K562 (cell line): ENCODE data around the gene NAA38. TPM values are rescaled to one million over a fixed set of nuclear protein-coding genes. Genes with fewer than 3 reads are reported as not detected.

Experiments
- ATAC-seq: fragments of 200-7000 bp; cut with Tn5 transposase; 3 replicates; pipeline ENCODE4 v1.9.1; 2020; ENCODE audit warnings: moderate library complexity
- BruUV-seq: library from RNA; stranded (reverse); fragments of 400-500 nt; replicated peaks from 2 replicates; lab custom pipeline; 2021; lab: Mats Ljungman, UMichigan
- CTCF ChIA-PET: fragments of 300-600 bp; formaldehyde crosslinking; extraction: SDS; loops from one replicate; lab custom pipeline; 2021; ENCODE audit warnings: low intra/inter-chr PET ratio; lab: Yijun Ruan, JAX
- POLR2A ChIA-PET: fragments of 300-600, 350-650 bp; sonication (Branson Sonifier 250); formaldehyde crosslinking; extraction: SDS; loops from one replicate; lab custom pipeline; 2021; ENCODE audit warnings: antibody characterized with exemption, inconsistent platforms; lab: Yijun Ruan, JAX
- DNase-seq, 4 experiments: peaks; one replicate each; pipeline versions ENCODE4 v3.0.0 to v3.0.0-alpha.2; 2011 to 2018; ENCODE audit warnings: low spot score in 3 of 4, mixed read lengths in 3 of 4; ENCODE audit errors: extremely low read depth in 1 of 4
- FAIRE-seq: peaks from 2 replicates; lab custom pipeline; 2011; peaks lifted over from hg19 to GRCh38; lab: Jason Lieb, UNC
- H2AFZ ChIP-seq: 2 replicates; pipeline ENCODE4 v1.6.0; 2011; ENCODE audit warnings: low read depth, low read length, control low read depth, inconsistent platforms
- H3K27ac ChIP-seq: fragments of 200-600 bp; 3 replicates; pipeline ENCODE4 v1.8.0; 2011; ENCODE audit warnings: low read depth, mild to moderate bottlenecking, control low read depth, inconsistent platforms, low read length, moderate library complexity, mixed read lengths; ENCODE audit errors: extremely low read depth
- H3K27me3 ChIP-seq, 2 experiments: fragments of 300-600 bp in 1 of 2; 2 replicates in 1 of 2; 3 replicates in 1 of 2; pipeline versions ENCODE4 v1.6.0 to v1.8.0; 2011; ENCODE audit warnings: inconsistent platforms in 2 of 2, low read length in 2 of 2, mild to moderate bottlenecking in 1 of 2, mixed read lengths in 1 of 2, moderate library complexity in 1 of 2; ENCODE audit not compliant: control insufficient read depth in 2 of 2, insufficient read depth in 2 of 2
- H3K36me3 ChIP-seq: fragments of 300-600 bp; 3 replicates; pipeline ENCODE4 v1.8.0; 2011; ENCODE audit warnings: mild to moderate bottlenecking, low read length, inconsistent platforms; ENCODE audit not compliant: control insufficient read depth, insufficient read depth
- H3K4me1 ChIP-seq, 2 experiments: fragments of 200-600 bp in 1 of 2; replicated peaks in 1 of 2; 2 replicates in 1 of 2; 3 replicates in 1 of 2; pipeline versions ENCODE4 v1.5.1 to v1.8.0; 2011; ENCODE audit warnings: inconsistent platforms in 2 of 2, low read length in 2 of 2, mild to moderate bottlenecking in 1 of 2, mixed read lengths in 1 of 2, moderate library complexity in 1 of 2; ENCODE audit not compliant: control insufficient read depth in 2 of 2, insufficient read depth in 2 of 2
- H3K4me2 ChIP-seq: 2 replicates; pipeline ENCODE4 v1.6.1; 2011; ENCODE audit warnings: low read length, control low read depth, inconsistent platforms, mixed read lengths; ENCODE audit not compliant: insufficient read depth
- H3K4me3 ChIP-seq: fragments of 200-600 bp; sonication (generic), shearing (Covaris generic); 2 replicates; pipeline ENCODE4 v1.5.1; 2016; ENCODE audit warnings: control low read depth, inconsistent platforms
- H3K79me2 ChIP-seq: fragments of 200-600 bp; 3 replicates; pipeline ENCODE4 v1.8.0; 2011; ENCODE audit warnings: low read length, inconsistent platforms; ENCODE audit not compliant: control insufficient read depth, insufficient read depth
- H3K9ac ChIP-seq, 2 experiments: 2 replicates each; pipeline versions ENCODE4 v1.6.0 to v1.6.1; 2011; ENCODE audit warnings: low read depth in 2 of 2, low read length in 2 of 2, control low read depth in 1 of 2, inconsistent platforms in 1 of 2, mild to moderate bottlenecking in 1 of 2, mixed read lengths in 1 of 2; ENCODE audit not compliant: insufficient read depth in 1 of 2
- H3K9me1 ChIP-seq: one replicate; pipeline ENCODE4 v1.6.0; 2011; ENCODE audit warnings: inconsistent platforms, mild to moderate bottlenecking, low read length, moderate library complexity; ENCODE audit not compliant: control insufficient read depth, insufficient read depth
- H3K9me3 ChIP-seq: replicated peaks from 2 replicates; pipeline ENCODE4 v1.5.1; 2011; ENCODE audit warnings: low read depth, low read length, inconsistent platforms; ENCODE audit not compliant: control insufficient read depth, insufficient read depth
- H4K20me1 ChIP-seq: replicated peaks from 2 replicates; pipeline ENCODE4 v1.6.1; 2011; ENCODE audit warnings: low read length, inconsistent platforms, mixed read lengths; ENCODE audit not compliant: control insufficient read depth, insufficient read depth
- BCOR ChIP-seq: fragments of 450-650 bp; IDR thresholded peaks from 2 replicates; pipeline ENCODE4 v1.6.1; 2016
- HNRNPUL1 ChIP-seq: fragments of 200-400 bp; formaldehyde crosslinking; IDR thresholded peaks from 2 replicates; pipeline ENCODE4 v1.6.1; 2017; ENCODE audit warnings: low read length
- RB1 ChIP-seq: fragments of 450-650 bp; IDR thresholded peaks from 2 replicates; pipeline ENCODE4 v1.6.1; 2017; ENCODE audit warnings: low read depth, mild to moderate bottlenecking
- TAF15 ChIP-seq: fragments of 200-400 bp; formaldehyde crosslinking; IDR thresholded peaks from 2 replicates; pipeline ENCODE4 v1.6.1; 2017; ENCODE audit warnings: mild to moderate bottlenecking, low read depth, low read length, moderate library complexity
- ZZZ3 ChIP-seq: fragments of 450-650 bp; IDR thresholded peaks from 2 replicates; pipeline ENCODE4 v1.6.1; 2016; ENCODE audit warnings: antibody characterized with exemption, mild to moderate bottlenecking, moderate library complexity
- WGBS: fragments of 100-300 bp; shearing (Covaris generic); methylation state at CpG from one replicate; pipeline ENCODE4 v1.1.6; 2016; ENCODE audit warnings: low coverage, mixed read lengths; ENCODE audit not compliant: insufficient coverage; ENCODE audit errors: missing lambda C conversion rate; 5-methylcytosine and 5-hydroxymethylcytosine counted together
- in situ Hi-C: fragments of 300-500 bp; cut with MboI; formaldehyde crosslinking; loops from 4 replicates; pipeline ENCODE4 v1.15.0; 2018; ENCODE audit warnings: inconsistent platforms, mixed read lengths
- intact Hi-C: fragments of 100-400 bp; cut with micrococcal nuclease; formaldehyde crosslinking; loops from 2 replicates; pipeline ENCODE4 v1.14.2; 2022
- polyA plus RNA-seq, 8 experiments: library from polyadenylated mRNA; depleted of rRNA in 4 of 8; stranded (reverse) in 5 of 8; unstranded in 3 of 8; fragments of >200 nt; fragmentation: Nextera tagmentation in 2 of 8; fragmentation: Illumina TruSeq in 1 of 8; extraction: Ambion mirVana in 2 of 8; extraction: Trizol in 1 of 8; gene quantifications; 2 replicates each; pipeline versions ENCODE4 v1.2.1 to v1.2.3, GENCODE V29; 2011 to 2014; ENCODE audit warnings: inconsistent platforms in 1 of 8, missing spikeins in 1 of 8
- total RNA-seq, 7 experiments: library from RNA; depleted of rRNA in 6 of 7; stranded (reverse); fragments of >200 nt in 6 of 7; fragmentation: Illumina TruSeq in 2 of 7; extraction: Trizol in 2 of 7; gene quantifications; 2 replicates each; pipeline versions ENCODE4 v1.2.1 to v1.2.3, GENCODE V29; 2011 to 2021; ENCODE audit warnings: low replicate concordance in 1 of 7
- TF ChIP-seq, protein P1 (sequence below), 2 experiments: fragments of 450-650 bp in 1 of 2; sonication (generic) in 1 of 2; formaldehyde crosslinking; conservative IDR thresholded peaks; 2 replicates each; pipeline versions ENCODE4 v1.4.0 to v1.8.1; 2020 to 2022; ENCODE audit warnings: mild to moderate bottlenecking in 1 of 2, missing genetic modification reagents in 1 of 2
- TF ChIP-seq, protein P2 (sequence below): fragments of 250-450 bp; sonication (Bioruptor Pico); IDR thresholded peaks from 2 replicates; pipeline ENCODE4 v1.4.0; 2020
- TF ChIP-seq, protein P3 (sequence below): fragments of 450-650 bp; IDR thresholded peaks from 2 replicates; pipeline ENCODE4 v1.6.1; 2016; ENCODE audit warnings: low read depth
- TF ChIP-seq, protein P4 (sequence below): sonication (generic); formaldehyde crosslinking; IDR thresholded peaks from 2 replicates; pipeline ENCODE4 v1.8.1; 2023; ENCODE audit warnings: mild to moderate bottlenecking, missing genetic modification reagents

NAA38 gene
- total and polyA plus RNA-seq, 9 of the 15 experiments (the other 6 are each of a cell fraction or from before 2014, with no cell fraction given): 16.4 to 99.8 (median 57.3) TPM

GRCh38 chr17:7894226-7894625, 36.9 kb upstream of the NAA38 start:
- POLR2A ChIA-PET: interaction anchor here (0.7 kb wide), 1 partner anchor 851 kb away, joined by 4 read pairs; no protein-coding TSS in a partner anchor
- H3K4me2 ChIP-seq: no peak overlapping the region
- no peak overlapping the region for H3K4me3 ChIP-seq
- H4K20me1 ChIP-seq: no peaks in the 10 kb centered on the region
- BruUV-seq: TSS peak; percentile 67
- H3K27ac ChIP-seq: no peak overlapping the region
- intact Hi-C loops: loop anchor here (10.0 kb wide), 1 partner anchor 59 kb away; the partner anchor contains the start of gene KDM6B
- H3K27me3 ChIP-seq: no peaks in the 10 kb centered on the region
- ATAC-seq: no peak
- no peaks in the 10 kb centered on the region for H3K9me1 ChIP-seq
- H2AFZ ChIP-seq: no peak overlapping the region
- in situ Hi-C loops: no loop called here
- peaks cover 3% of the 10 kb centered on the region; the same call in 1 of the 3 replicates for H3K79me2 ChIP-seq
- no peak for DNase-seq
- H3K36me3 ChIP-seq: peaks cover 60% of the 10 kb centered on the region
- CTCF ChIA-PET: interaction anchor here (1.2 kb wide), 1 partner anchor 31 kb away, joined by 3 read pairs; no protein-coding TSS in a partner anchor
- no peak for FAIRE-seq
- H3K9ac ChIP-seq: no peak overlapping the region
- H3K9me3 ChIP-seq: no peaks in the 10 kb centered on the region
- WGBS: 76% methylated on average over 7 of the region's 9 CpGs
- H3K4me1 ChIP-seq: peaks cover under 1 to 2% of the 10 kb centered on the region in 2 experiments; a peak in 3 of 5 replicates
- TF ChIP-seq RB1 (no peak), ZZZ3 (no peak), BCOR (no peak), TAF15 (no peak), HNRNPUL1 (no peak)
- TF ChIP-seq, protein P1, sequence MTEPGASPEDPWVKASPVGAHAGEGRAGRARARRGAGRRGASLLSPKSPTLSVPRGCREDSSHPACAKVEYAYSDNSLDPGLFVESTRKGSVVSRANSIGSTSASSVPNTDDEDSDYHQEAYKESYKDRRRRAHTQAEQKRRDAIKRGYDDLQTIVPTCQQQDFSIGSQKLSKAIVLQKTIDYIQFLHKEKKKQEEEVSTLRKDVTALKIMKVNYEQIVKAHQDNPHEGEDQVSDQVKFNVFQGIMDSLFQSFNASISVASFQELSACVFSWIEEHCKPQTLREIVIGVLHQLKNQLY (CRISPR knock-in tag; conservative IDR thresholded peaks at IDR 0.05): no peak
- TF ChIP-seq, protein P2, sequence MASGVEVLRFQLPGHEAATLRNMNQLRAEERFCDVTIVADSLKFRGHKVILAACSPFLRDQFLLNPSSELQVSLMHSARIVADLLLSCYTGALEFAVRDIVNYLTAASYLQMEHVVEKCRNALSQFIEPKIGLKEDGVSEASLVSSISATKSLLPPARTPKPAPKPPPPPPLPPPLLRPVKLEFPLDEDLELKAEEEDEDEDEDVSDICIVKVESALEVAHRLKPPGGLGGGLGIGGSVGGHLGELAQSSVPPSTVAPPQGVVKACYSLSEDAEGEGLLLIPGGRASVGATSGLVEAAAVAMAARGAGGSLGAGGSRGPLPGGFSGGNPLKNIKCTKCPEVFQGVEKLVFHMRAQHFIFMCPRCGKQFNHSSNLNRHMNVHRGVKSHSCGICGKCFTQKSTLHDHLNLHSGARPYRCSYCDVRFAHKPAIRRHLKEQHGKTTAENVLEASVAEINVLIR (CRISPR knock-in tag): no peak
- TF ChIP-seq, protein P3, sequence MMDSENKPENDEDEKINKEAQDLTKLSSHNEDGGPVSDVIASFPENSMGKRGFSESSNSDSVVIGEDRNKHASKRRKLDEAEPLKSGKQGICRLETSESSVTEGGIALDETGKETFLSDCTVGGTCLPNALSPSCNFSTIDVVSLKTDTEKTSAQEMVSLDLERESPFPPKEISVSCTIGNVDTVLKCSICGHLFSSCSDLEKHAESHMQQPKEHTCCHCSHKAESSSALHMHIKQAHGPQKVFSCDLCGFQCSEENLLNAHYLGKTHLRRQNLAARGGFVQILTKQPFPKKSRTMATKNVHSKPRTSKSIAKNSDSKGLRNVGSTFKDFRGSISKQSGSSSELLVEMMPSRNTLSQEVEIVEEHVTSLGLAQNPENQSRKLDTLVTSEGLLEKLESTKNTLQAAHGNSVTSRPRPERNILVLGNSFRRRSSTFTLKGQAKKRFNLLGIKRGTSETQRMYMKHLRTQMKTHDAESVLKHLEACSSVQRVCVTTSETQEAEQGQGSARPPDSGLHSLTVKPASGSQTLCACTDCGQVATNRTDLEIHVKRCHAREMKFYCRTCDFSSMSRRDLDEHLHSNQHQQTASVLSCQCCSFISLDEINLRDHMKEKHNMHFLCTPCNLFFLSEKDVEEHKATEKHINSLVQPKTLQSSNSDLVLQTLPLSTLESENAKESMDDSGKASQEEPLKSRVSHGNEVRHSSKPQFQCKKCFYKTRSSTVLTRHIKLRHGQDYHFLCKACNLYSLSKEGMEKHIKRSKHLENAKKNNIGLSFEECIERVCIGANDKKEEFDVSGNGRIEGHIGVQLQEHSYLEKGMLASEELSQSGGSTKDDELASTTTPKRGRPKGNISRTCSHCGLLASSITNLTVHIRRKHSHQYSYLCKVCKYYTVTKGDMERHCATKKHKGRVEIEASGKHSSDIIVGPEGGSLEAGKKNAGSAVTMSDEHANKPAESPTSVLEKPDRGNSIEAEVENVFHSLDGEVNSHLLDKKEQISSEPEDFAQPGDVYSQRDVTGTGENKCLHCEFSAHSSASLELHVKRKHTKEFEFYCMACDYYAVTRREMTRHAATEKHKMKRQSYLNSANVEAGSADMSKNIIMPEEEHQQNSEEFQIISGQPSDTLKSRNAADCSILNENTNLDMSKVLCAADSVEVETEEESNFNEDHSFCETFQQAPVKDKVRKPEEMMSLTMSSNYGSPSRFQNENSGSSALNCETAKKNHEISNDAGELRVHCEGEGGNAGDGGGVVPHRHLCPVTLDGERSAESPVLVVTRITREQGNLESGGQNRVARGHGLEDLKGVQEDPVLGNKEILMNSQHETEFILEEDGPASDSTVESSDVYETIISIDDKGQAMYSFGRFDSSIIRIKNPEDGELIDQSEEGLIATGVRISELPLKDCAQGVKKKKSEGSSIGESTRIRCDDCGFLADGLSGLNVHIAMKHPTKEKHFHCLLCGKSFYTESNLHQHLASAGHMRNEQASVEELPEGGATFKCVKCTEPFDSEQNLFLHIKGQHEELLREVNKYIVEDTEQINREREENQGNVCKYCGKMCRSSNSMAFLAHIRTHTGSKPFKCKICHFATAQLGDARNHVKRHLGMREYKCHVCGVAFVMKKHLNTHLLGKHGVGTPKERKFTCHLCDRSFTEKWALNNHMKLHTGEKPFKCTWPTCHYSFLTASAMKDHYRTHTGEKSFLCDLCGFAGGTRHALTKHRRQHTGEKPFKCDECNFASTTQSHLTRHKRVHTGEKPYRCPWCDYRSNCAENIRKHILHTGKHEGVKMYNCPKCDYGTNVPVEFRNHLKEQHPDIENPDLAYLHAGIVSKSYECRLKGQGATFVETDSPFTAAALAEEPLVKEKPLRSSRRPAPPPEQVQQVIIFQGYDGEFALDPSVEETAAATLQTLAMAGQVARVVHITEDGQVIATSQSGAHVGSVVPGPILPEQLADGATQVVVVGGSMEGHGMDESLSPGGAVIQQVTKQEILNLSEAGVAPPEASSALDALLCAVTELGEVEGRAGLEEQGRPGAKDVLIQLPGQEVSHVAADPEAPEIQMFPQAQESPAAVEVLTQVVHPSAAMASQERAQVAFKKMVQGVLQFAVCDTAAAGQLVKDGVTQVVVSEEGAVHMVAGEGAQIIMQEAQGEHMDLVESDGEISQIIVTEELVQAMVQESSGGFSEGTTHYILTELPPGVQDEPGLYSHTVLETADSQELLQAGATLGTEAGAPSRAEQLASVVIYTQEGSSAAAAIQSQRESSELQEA: no peak
- TF ChIP-seq, protein P4, sequence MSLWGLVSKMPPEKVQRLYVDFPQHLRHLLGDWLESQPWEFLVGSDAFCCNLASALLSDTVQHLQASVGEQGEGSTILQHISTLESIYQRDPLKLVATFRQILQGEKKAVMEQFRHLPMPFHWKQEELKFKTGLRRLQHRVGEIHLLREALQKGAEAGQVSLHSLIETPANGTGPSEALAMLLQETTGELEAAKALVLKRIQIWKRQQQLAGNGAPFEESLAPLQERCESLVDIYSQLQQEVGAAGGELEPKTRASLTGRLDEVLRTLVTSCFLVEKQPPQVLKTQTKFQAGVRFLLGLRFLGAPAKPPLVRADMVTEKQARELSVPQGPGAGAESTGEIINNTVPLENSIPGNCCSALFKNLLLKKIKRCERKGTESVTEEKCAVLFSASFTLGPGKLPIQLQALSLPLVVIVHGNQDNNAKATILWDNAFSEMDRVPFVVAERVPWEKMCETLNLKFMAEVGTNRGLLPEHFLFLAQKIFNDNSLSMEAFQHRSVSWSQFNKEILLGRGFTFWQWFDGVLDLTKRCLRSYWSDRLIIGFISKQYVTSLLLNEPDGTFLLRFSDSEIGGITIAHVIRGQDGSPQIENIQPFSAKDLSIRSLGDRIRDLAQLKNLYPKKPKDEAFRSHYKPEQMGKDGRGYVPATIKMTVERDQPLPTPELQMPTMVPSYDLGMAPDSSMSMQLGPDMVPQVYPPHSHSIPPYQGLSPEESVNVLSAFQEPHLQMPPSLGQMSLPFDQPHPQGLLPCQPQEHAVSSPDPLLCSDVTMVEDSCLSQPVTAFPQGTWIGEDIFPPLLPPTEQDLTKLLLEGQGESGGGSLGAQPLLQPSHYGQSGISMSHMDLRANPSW: no peak
